Mucosa of descending colon (tissue), 3 donors: Measurements from ENCODE around the gene PHF14. TPM values are rescaled to one million over a fixed set of nuclear protein-coding genes. Genes with fewer than 3 reads are reported as not detected.

Experiments used
- ATAC-seq: fragments of 200-7000 bp; cut with Tn5 transposase; one replicate; pipeline ENCODE4 v1.9.1; 2020; ENCODE audit warnings: mild to moderate bottlenecking, moderate library complexity
- DNase-seq, 3 donors: peaks; one replicate each; pipeline ENCODE4 v3.0.0-alpha.2; 2020
- H3K36me3 ChIP-seq: fragments of 200-600 bp; one replicate; pipeline ENCODE4 v1.8.0; 2021; ENCODE audit warnings: low read depth, mild to moderate bottlenecking
- H3K4me1 ChIP-seq: fragments of 200-600 bp; one replicate; pipeline ENCODE4 v1.8.0; 2021; ENCODE audit warnings: low read depth, mild to moderate bottlenecking
- H3K4me3 ChIP-seq: fragments of 200-600 bp; one replicate; pipeline ENCODE4 v1.8.0; 2021; ENCODE audit warnings: mild to moderate bottlenecking
- H3K9me3 ChIP-seq: fragments of 200-600 bp; one replicate; pipeline ENCODE4 v1.8.0; 2021; ENCODE audit warnings: mild to moderate bottlenecking
- intact Hi-C, 2 donors: fragments of 100-400 bp; cut with DNase I in 1 of 2; cut with micrococcal nuclease in 1 of 2; formaldehyde crosslinking; loops; one replicate each; pipeline versions ENCODE4 v1.11.0 to v1.11.1; 2022; cut with DNase I, micrococcal nuclease
- total RNA-seq, 3 donors: library from RNA; stranded (reverse); fragmentation: NEBNext Ultra II Directional in 2 of 3; extraction: Animal tissue kit (Norgen Biotek cat#: 25700) in 2 of 3; gene quantifications; one replicate each; pipeline versions ENCODE4 v1.2.1 to v1.2.4, GENCODE V29; 2021 to 2023
- TF ChIP-seq, protein P1 (sequence below): fragments of 200-600 bp; IDR thresholded peaks from one replicate; pipeline ENCODE4 v1.8.0; 2022; ENCODE audit warnings: antibody characterized with exemption, mild to moderate bottlenecking
- donor health status: DM: no; HTN: no; CAD: no; lungs with moderate emphysema.
- donor health status: DM: no; HTN: no; CAD: no.
- donor health status: DM: no; HTN: yes; CAD: no.

The PHF14 gene
- total RNA-seq, 3 donors from 2014 or later, result 30.8 to 31.9 (median 31.7) TPM

DNA sequence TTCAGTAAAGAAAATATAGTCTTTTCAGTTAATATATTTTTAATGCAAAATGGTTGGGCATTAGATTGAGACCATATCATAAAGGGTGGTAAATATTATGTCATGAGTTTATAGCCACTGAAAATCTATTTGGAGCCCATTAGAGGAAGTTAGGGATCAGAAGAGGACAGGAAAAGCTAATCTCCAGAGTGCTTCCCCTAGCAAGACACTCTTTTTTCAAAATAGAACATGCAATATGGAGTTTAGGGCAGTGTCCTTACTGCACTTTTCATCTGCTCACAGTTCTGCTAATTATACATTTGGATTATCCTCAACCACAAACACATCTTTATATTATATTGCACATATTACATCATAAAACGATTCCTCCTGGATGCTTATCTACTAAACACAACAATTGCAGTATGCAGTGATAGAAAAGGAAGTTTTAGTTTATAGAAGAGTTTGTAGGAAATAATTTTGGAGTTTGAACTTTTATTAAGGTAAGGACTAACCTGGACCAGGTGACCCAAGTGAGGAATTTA is 159.8 kb downstream of the PHF14 start:
- TF ChIP-seq, protein P1, sequence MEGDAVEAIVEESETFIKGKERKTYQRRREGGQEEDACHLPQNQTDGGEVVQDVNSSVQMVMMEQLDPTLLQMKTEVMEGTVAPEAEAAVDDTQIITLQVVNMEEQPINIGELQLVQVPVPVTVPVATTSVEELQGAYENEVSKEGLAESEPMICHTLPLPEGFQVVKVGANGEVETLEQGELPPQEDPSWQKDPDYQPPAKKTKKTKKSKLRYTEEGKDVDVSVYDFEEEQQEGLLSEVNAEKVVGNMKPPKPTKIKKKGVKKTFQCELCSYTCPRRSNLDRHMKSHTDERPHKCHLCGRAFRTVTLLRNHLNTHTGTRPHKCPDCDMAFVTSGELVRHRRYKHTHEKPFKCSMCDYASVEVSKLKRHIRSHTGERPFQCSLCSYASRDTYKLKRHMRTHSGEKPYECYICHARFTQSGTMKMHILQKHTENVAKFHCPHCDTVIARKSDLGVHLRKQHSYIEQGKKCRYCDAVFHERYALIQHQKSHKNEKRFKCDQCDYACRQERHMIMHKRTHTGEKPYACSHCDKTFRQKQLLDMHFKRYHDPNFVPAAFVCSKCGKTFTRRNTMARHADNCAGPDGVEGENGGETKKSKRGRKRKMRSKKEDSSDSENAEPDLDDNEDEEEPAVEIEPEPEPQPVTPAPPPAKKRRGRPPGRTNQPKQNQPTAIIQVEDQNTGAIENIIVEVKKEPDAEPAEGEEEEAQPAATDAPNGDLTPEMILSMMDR, result no peak
- ATAC-seq, result peak; percentile 71
- Histone ChIP-seq H3K36me3 (no peaks in the 10 kb centered on the region), H3K9me3 (no peaks in the 10 kb centered on the region), H3K4me3 (no peak overlapping the region), H3K4me1 (peaks cover 2% of the 10 kb centered on the region)
- DNase-seq, result no peak
- intact Hi-C loops, result no loop called here

DNA sequence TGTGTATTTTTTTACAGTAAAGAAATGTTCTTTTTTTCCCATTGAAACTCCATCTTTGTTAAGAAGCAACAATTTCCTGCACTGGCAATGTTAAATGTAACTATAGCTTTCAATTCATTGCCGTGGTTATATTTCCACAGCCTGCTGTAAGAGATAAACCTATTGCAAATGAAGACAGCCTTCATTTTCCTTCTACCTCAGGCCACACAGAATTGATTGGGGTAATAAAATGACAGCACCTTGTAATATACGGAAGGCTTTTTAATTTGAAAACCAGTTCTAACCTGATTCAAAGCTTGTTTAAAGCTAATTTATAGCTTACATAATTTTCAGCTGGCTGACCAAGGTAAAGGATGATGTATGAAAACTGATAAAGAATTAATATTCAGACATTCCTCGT is 161.9 kb downstream of the PHF14 start:
- Histone ChIP-seq H3K4me3 (no peak overlapping the region), H3K4me1 (peaks cover 2% of the 10 kb centered on the region), H3K36me3 (no peaks in the 10 kb centered on the region), H3K9me3 (no peaks in the 10 kb centered on the region)
- DNase-seq (no peak), ATAC-seq (peak; percentile 30)
- TF ChIP-seq, protein P1, result no peak
- intact Hi-C loops, result no loop called here

DNA sequence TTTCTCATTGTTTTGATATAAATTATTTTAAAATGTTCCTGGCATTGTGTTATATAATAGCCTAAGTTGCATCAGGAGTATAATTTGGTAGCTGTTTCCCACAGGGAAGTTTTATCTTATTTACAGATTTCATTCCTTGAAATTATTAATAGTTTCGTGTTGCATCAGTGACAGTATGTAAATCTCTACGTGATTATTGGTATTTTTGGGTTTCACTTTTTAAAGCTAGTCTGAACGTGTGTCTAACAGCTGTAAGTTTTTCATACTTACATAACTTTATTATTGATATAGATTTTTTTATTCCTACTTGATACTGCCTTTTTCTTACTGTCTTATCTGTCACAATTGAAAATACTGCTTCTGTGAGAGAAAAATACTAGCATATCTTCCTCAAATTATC is 167.9 kb downstream of the PHF14 start:
- Histone ChIP-seq H3K36me3 (no peaks in the 10 kb centered on the region), H3K4me1 (no peaks in the 10 kb centered on the region)
- DNase-seq, result no peak

DNA sequence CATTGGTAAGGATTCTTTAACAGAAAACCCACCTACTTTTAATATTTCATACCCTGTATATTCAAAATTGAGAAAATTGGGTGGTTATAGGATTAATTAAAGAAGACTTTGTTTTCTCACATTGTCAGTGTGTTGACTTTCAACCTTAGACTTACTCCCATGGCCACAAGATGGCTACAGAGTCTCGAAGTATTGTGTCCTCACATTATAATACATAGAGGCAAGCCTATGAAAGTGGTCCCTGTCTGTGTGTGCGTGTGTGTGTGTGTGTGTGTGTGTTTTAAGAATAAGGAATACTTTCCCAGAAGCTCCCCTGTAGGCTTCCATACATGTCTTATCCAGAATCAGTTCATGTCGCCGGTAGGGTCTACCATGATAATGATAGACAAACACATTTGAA is 180.0 kb downstream of the PHF14 start:
- Histone ChIP-seq H3K36me3 (no peaks in the 10 kb centered on the region), H3K9me3 (no peaks in the 10 kb centered on the region), H3K4me3 (no peak overlapping the region), H3K4me1 (no peaks in the 10 kb centered on the region)
- TF ChIP-seq, protein P1, result no peak
- DNase-seq (peak in 1 of 3 donors; percentile 2), ATAC-seq (no peak)
- intact Hi-C loops, result no loop called here

More for the DNA sequence above, 167.9 kb downstream of the PHF14 start:
- no peaks in the 10 kb centered on the region for H3K9me3 ChIP-seq
- ATAC-seq, result no peak
- intact Hi-C loops, result no loop called here
- TF ChIP-seq, protein P1, result no peak
- H3K4me3 ChIP-seq, result no peak overlapping the region

DNA sequence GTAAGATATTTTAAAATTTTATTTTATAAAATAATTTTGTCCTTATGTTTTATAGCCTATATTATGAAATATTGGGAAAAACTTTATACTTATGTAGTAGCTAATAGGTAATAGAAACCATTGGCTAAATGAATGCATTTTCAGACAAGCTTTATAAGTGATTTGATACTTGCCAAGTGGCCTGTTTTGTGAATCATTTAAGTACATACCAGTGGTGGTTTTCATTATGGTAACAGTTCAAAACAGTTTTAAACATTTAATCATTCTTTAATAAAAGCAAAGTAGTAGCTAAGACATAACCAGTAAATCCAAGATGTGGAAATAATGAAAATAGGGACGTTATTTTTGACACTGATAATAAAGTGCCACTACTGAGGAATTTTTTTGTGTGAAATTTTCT is 182.2 kb downstream of the PHF14 start:
- Histone ChIP-seq H3K4me1 (no peaks in the 10 kb centered on the region), H3K9me3 (no peaks in the 10 kb centered on the region), H3K36me3 (no peaks in the 10 kb centered on the region), H3K4me3 (no peak overlapping the region)
- intact Hi-C loops, result no loop called here
- ATAC-seq (no peak), DNase-seq (no peak)
- TF ChIP-seq, protein P1, result no peak

DNA sequence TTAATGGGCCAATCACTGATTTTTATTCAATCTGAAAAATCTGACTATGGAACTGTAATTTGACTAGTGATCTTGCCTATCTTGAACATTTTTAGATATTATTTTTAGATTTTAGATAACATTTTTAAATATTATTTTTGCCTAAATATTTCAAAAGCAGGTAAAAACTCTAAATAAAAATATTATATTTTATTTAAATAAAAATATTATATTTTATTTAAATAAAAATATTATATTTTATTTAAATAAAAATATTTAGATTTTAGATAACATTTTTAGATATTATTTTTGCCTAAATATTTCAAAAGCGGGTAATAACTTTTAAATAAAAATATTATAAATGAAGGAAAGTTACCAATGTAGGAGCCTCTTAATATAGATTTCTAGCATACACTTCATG is 187.8 kb downstream of the PHF14 start:
- TF ChIP-seq, protein P1, result no peak
- DNase-seq, result no peak
- intact Hi-C loops, result no loop called here

More for the DNA sequence above, 187.8 kb downstream of the PHF14 start:
- no peaks in the 10 kb centered on the region for H3K4me1 ChIP-seq
- H3K4me3 ChIP-seq, result no peak overlapping the region
- H3K9me3 ChIP-seq, result no peaks in the 10 kb centered on the region
- no peaks in the 10 kb centered on the region for H3K36me3 ChIP-seq
- no peak for ATAC-seq
